Measurements from ENCODE around the gene PTGDS.

GRCh38 chr9:136944212-136944518 lies 33.1 kb upstream of the PTGDS start:
- TF ChIP-seq CTCF (IDR thresholded peaks at IDR 0.05; ENCODE audit: low read depth, low read length, missing input control) (no peak), YY1 (IDR thresholded peaks at IDR 0.05) (no peak), TAF1 (conservative IDR thresholded peaks at IDR 0.05) (no peak), REST (IDR thresholded peaks at IDR 0.05) (no peak), SP1 (IDR thresholded peaks at IDR 0.05) (no peak), FOXA2 (IDR thresholded peaks at IDR 0.05) (no peak), ATF3 (IDR thresholded peaks at IDR 0.05) (no peak), MAX (IDR thresholded peaks at IDR 0.05) (no peak), RAD21 (IDR thresholded peaks at IDR 0.05) (no peak), ZBTB33 (IDR thresholded peaks at IDR 0.05) (no peak), HNF4A (conservative IDR thresholded peaks at IDR 0.05) (no peak), RXRA (IDR thresholded peaks at IDR 0.05) (no peak)
